NT2/D1 (cell line): Measurements from ENCODE around the gene MCEE.

Experiments used
- SUZ12 ChIP-seq: IDR thresholded peaks from 2 replicates; pipeline ENCODE4 v1.6.1; 2011; ENCODE audit not compliant: insufficient read length, insufficient read depth; ENCODE audit errors: extremely low read depth
- YY1 ChIP-seq: IDR thresholded peaks from 2 replicates; pipeline ENCODE4 v1.6.1; 2011; ENCODE audit not compliant: insufficient read length, insufficient read depth
- ZNF274 ChIP-seq: IDR thresholded peaks from 2 replicates; pipeline ENCODE4 v1.6.1; 2011; ENCODE audit warnings: mild to moderate bottlenecking, low read depth, low read length

GRCh38 chr2:71066856-71067255 is 63.2 kb downstream of the MCEE start:
- TF ChIP-seq YY1 (no peak), ZNF274 (no peak), SUZ12 (no peak)
